Stimulated activated naive CD8-positive, alpha-beta T cell treated with anti-CD3 and anti-CD28 coated beads, Interleukin-15, Interleukin-2, amounts not matched to agents 100 ng/mL and 50 ng/mL, for 24 hours (primary cell): ENCODE measurements around the gene FTCDNL1.

Experiments used
- H3K27ac Mint-ChIP-seq: one replicate; pipeline ENCODE4 v1.8.0; 2021; ENCODE audit warnings: mild to moderate bottlenecking, mixed read lengths
- H3K27me3 Mint-ChIP-seq: one replicate; pipeline ENCODE4 v1.8.0; 2021; ENCODE audit warnings: mixed read lengths
- H3K36me3 Mint-ChIP-seq: one replicate; pipeline ENCODE4 v1.8.0; 2021; ENCODE audit warnings: low read depth, mixed read lengths
- H3K4me1 Mint-ChIP-seq: one replicate; pipeline ENCODE4 v1.8.0; 2021; ENCODE audit warnings: low read depth, mixed read lengths
- H3K4me3 Mint-ChIP-seq: one replicate; pipeline ENCODE4 v1.8.0; 2021; ENCODE audit warnings: mild to moderate bottlenecking, mixed read lengths
- H3K9me3 Mint-ChIP-seq: one replicate; pipeline ENCODE4 v1.8.0; 2021; ENCODE audit warnings: mixed read lengths

The FTCDNL1 gene

GRCh38 chr2:199814817-199815211 is 36.2 kb downstream of the FTCDNL1 start:
- Mint-ChIP-seq H3K4me1 (no peaks in the 10 kb centered on the region), H3K27me3 (no peaks in the 10 kb centered on the region), H3K9me3 (no peaks in the 10 kb centered on the region), H3K36me3 (no peaks in the 10 kb centered on the region), H3K4me3 (no peak overlapping the region), H3K27ac (no peak overlapping the region)

GRCh38 chr2:199814101-199814816 is 36.7 kb downstream of the FTCDNL1 start:
- Mint-ChIP-seq H3K27me3 (no peaks in the 10 kb centered on the region), H3K27ac (no peak overlapping the region), H3K36me3 (no peaks in the 10 kb centered on the region), H3K4me1 (no peaks in the 10 kb centered on the region), H3K4me3 (no peak overlapping the region), H3K9me3 (no peaks in the 10 kb centered on the region)

GRCh38 chr2:199812493-199812892 is 38.5 kb downstream of the FTCDNL1 start:
- Mint-ChIP-seq H3K27ac (no peak overlapping the region), H3K27me3 (no peaks in the 10 kb centered on the region), H3K4me3 (no peak overlapping the region), H3K9me3 (no peaks in the 10 kb centered on the region), H3K36me3 (no peaks in the 10 kb centered on the region), H3K4me1 (no peaks in the 10 kb centered on the region)

- Mint-ChIP-seq H3K4me3 (no peak overlapping the region), H3K4me1 (no peaks in the 10 kb centered on the region), H3K27me3 (no peaks in the 10 kb centered on the region)
Measured at GRCh38 chr2:199811346-199811745, 39.6 kb downstream of the FTCDNL1 start.

GRCh38 chr2:199810422-199811171 is 40.4 kb downstream of the FTCDNL1 start:
- Mint-ChIP-seq H3K4me1 (no peaks in the 10 kb centered on the region), H3K36me3 (no peaks in the 10 kb centered on the region), H3K27ac (no peak overlapping the region), H3K9me3 (no peaks in the 10 kb centered on the region), H3K27me3 (no peaks in the 10 kb centered on the region), H3K4me3 (no peak overlapping the region)

More at GRCh38 chr2:199811346-199811745, 39.6 kb downstream of the FTCDNL1 start:
- no peaks in the 10 kb centered on the region for H3K36me3 Mint-ChIP-seq
- no peak overlapping the region for H3K27ac Mint-ChIP-seq
- H3K9me3 Mint-ChIP-seq, result no peaks in the 10 kb centered on the region

- no peak overlapping the region for H3K4me3 Mint-ChIP-seq
- no peaks in the 10 kb centered on the region for H3K4me1 Mint-ChIP-seq
- H3K27ac Mint-ChIP-seq, result no peak overlapping the region
- no peaks in the 10 kb centered on the region for H3K27me3 Mint-ChIP-seq
- no peaks in the 10 kb centered on the region for H3K36me3 Mint-ChIP-seq
- no peaks in the 10 kb centered on the region for H3K9me3 Mint-ChIP-seq
Measured at GRCh38 chr2:199807966-199808365, 43.0 kb downstream of the FTCDNL1 start.

GRCh38 chr2:199806179-199806578 is 44.8 kb downstream of the FTCDNL1 start:
- Mint-ChIP-seq H3K9me3 (no peaks in the 10 kb centered on the region), H3K36me3 (no peaks in the 10 kb centered on the region), H3K27me3 (no peaks in the 10 kb centered on the region), H3K27ac (no peak overlapping the region), H3K4me1 (no peaks in the 10 kb centered on the region), H3K4me3 (no peak overlapping the region)

GRCh38 chr2:199804831-199805230 is 46.2 kb downstream of the FTCDNL1 start:
- H3K4me3 Mint-ChIP-seq, result no peak overlapping the region
- H3K4me1 Mint-ChIP-seq, result no peaks in the 10 kb centered on the region
- H3K27me3 Mint-ChIP-seq, result no peaks in the 10 kb centered on the region
- H3K27ac Mint-ChIP-seq, result no peak overlapping the region
- no peaks in the 10 kb centered on the region for H3K9me3 Mint-ChIP-seq
- no peaks in the 10 kb centered on the region for H3K36me3 Mint-ChIP-seq

GRCh38 chr2:199798831-199799580 is 52.0 kb downstream of the FTCDNL1 start:
- no peaks in the 10 kb centered on the region for H3K36me3 Mint-ChIP-seq
- no peak overlapping the region for H3K27ac Mint-ChIP-seq
- no peaks in the 10 kb centered on the region for H3K9me3 Mint-ChIP-seq
- no peaks in the 10 kb centered on the region for H3K4me1 Mint-ChIP-seq
- peaks cover 4% of the 10 kb centered on the region for H3K27me3 Mint-ChIP-seq
- H3K4me3 Mint-ChIP-seq, result no peak overlapping the region

- Mint-ChIP-seq H3K27ac (no peak overlapping the region), H3K4me1 (no peaks in the 10 kb centered on the region), H3K36me3 (no peaks in the 10 kb centered on the region), H3K4me3 (no peak overlapping the region), H3K27me3 (peaks cover 4% of the 10 kb centered on the region), H3K9me3 (no peaks in the 10 kb centered on the region)
Measured at GRCh38 chr2:199797431-199798403, 53.3 kb downstream of the FTCDNL1 start.

- Mint-ChIP-seq H3K27ac (no peak overlapping the region), H3K9me3 (no peaks in the 10 kb centered on the region), H3K4me1 (no peaks in the 10 kb centered on the region), H3K36me3 (no peaks in the 10 kb centered on the region), H3K4me3 (no peak overlapping the region), H3K27me3 (no peaks in the 10 kb centered on the region)
Measured at GRCh38 chr2:199792381-199792780, 58.6 kb downstream of the FTCDNL1 start.

GRCh38 chr2:199791326-199791725 is 59.7 kb downstream of the FTCDNL1 start:
- Mint-ChIP-seq H3K9me3 (no peaks in the 10 kb centered on the region), H3K27ac (no peak overlapping the region), H3K27me3 (no peaks in the 10 kb centered on the region), H3K4me3 (no peak overlapping the region), H3K36me3 (no peaks in the 10 kb centered on the region), H3K4me1 (no peaks in the 10 kb centered on the region)

GRCh38 chr2:199784512-199784911 is 66.5 kb downstream of the FTCDNL1 start:
- no peak overlapping the region for H3K4me3 Mint-ChIP-seq
- no peaks in the 10 kb centered on the region for H3K36me3 Mint-ChIP-seq
- H3K27ac Mint-ChIP-seq, result no peak overlapping the region
- H3K4me1 Mint-ChIP-seq, result no peaks in the 10 kb centered on the region
- H3K27me3 Mint-ChIP-seq, result no peaks in the 10 kb centered on the region
- H3K9me3 Mint-ChIP-seq, result no peaks in the 10 kb centered on the region

GRCh38 chr2:199779589-199779988 is 71.4 kb downstream of the FTCDNL1 start:
- H3K4me3 Mint-ChIP-seq, result no peak overlapping the region

More at GRCh38 chr2:199779589-199779988, 71.4 kb downstream of the FTCDNL1 start:
- Mint-ChIP-seq H3K4me1 (no peaks in the 10 kb centered on the region), H3K9me3 (no peaks in the 10 kb centered on the region), H3K27me3 (no peaks in the 10 kb centered on the region), H3K27ac (no peak overlapping the region), H3K36me3 (no peaks in the 10 kb centered on the region)
